HG03108 (cell line): ENCODE data around the gene FOXD3.
"Not testable (repeated sequence)": the region's sequence is repeated elsewhere in the genome, so short reads cannot be mapped to it uniquely, and the experiment has no call there.

Source experiments
- ATAC-seq: cut with Tn5 transposase; IDR thresholded peaks from one replicate; pipeline ENCODE4 v1.9.1; 2021; ENCODE audit warnings: moderate library complexity; ENCODE audit not compliant: unreplicated experiment

Gene FOXD3

GRCh38 chr1:63356234-63356633, 33.9 kb downstream of the FOXD3 start:
- ATAC-seq = not testable (repeated sequence)

GRCh38 chr1:63359561-63359960, 37.2 kb downstream of the FOXD3 start:
- ATAC-seq = no peak

- ATAC-seq = no peak
These were observed 39.7 kb downstream of the FOXD3 start for GRCh38 chr1:63362073-63362472.

DNA sequence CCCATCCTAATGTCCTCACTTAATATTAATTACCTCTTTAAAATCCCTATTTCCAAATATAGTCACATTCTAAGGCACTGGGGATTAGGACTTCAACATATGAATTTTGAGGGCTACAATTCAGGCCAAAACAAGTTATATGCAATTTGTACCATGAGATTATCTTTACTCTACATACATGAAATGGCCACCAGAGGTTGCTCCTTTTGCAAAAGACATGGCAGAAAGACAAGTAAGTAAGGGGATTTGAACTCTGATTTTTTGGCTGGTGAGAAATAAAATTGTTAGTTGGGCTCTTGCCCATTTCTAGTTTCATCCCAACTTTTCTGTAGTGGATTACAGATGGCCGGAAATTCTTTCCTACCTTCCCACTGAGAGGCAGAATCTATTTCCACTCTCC, 40.2 kb downstream of the FOXD3 start:
- ATAC-seq = no peak

DNA sequence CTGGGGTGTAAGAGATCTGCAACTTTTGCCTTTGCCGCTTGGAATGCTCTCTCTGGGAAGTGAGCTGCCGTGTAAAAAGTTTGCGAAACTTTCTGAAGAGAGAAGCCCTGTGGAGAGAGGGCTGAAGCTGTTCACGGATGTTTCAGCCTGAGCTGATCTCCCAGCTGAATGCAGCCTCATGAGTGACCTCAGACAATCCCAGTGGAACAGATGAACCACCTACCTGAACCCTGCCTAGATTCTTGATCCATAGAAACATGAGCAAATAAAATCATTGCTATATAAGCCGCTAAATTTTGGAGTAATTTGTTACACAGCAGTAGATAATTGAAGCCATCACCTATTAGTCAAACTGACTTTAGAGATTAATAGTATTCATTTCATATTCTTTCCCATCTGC, 40.6 kb downstream of the FOXD3 start:
- no peak for ATAC-seq

DNA sequence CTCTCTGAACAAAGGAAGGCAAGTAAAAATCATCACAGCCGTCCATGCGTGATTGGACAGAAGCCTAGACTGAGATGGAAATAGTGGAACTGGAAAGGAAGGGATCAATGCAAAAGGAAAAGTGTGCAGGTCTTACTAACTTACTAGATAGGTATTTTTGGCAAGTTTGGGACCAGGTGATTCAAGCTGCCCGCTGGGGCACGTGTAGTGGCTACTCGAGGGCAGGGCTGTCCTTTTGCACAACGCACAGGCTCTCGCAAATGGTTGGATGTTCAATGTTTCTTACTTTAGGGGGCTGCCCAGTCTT, 44.5 kb downstream of the FOXD3 start:
- no peak for ATAC-seq

GRCh38 chr1:63367215-63368103, 45.1 kb downstream of the FOXD3 start, which contains the start of gene ALG6:
ALG6 (plus strand) TSS chr1:63367627; CDS start chr1:63370978, 3,351 bp downstream.
- ATAC-seq = peak; percentile 96

DNA sequence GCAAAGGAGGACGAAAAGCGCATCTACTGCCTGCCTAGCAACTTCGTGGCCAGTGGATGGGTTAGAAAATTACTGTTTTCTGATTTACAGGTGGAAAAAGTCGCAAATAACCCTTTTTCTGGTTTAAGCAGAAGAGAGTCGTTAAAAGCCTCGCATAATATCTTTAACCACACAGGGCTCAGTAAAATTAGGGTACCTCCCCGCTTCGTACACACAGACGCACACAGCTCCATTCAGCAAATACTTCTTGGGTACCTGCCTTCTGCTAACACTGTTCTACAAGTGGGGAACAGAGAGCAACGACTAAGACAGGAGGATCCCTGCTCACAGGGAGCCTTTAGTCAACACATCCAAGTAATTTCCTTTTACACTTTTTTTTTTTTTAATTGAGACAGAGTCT, 45.8 kb downstream of the FOXD3 start:
- no peak for ATAC-seq
